ENCODE results near the gene YWHAE. TPM values are rescaled to one million over a fixed set of nuclear protein-coding genes. Genes with fewer than 3 reads are reported as not detected.
"Not testable (repeated sequence)": the region's sequence is repeated elsewhere in the genome, so short reads cannot be mapped to it uniquely, and the experiment has no call there.

Gene YWHAE
- total RNA-seq, 2 experiments from 2014 or later, result 564 to 609 TPM

GRCh38 chr17:1360315-1360714 lies 39.7 kb downstream of the YWHAE start:
- CTCF ChIA-PET, POLR2A ChIA-PET: not testable (repeated sequence)

DNA sequence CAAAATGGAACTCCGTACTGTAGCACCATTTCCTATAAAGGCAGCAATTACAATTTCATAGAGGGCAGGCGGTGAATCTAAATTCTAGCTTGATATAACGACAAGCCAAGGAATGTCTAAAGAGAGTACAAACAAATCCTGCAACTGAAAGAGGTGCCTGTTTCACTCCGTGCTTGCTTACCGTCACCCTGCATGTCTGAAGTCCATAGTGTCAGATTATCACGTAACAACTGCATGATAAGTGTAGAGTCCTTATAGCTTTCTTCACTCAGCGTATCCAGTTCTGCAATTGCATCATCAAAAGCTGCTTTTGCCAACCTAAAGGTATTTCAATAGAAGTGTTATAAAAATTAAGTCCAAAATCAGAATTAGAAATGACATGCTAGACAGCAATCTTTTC lies 46.0 kb downstream of the YWHAE start:
- ChIA-PET POLR2A (no interaction called here), CTCF (no interaction called here)

GRCh38 chr17:1352530-1352929 lies 47.5 kb downstream of the YWHAE start:
- ChIA-PET POLR2A (interaction anchor here (0.7 kb wide), 1 partner anchor 27 kb away, joined by 3 read pairs; no protein-coding TSS in a partner anchor), CTCF (interaction anchor here (0.8 to 1.8 kb wide), 2 partner anchors 13 to 118 kb away, joined by 3 to 7 read pairs; no protein-coding TSS in a partner anchor)

GRCh38 chr17:1351971-1352370 lies 48.1 kb downstream of the YWHAE start:
- ChIA-PET CTCF (interaction anchor here (0.7 to 1.8 kb wide), 3 partner anchors 13 to 118 kb away, joined by 3 to 7 read pairs (median 3); no protein-coding TSS in a partner anchor), POLR2A (interaction anchor here (0.7 kb wide), 3 partner anchors 27 to 108 kb away, joined by 3 to 4 read pairs (median 3); no protein-coding TSS in a partner anchor)

DNA sequence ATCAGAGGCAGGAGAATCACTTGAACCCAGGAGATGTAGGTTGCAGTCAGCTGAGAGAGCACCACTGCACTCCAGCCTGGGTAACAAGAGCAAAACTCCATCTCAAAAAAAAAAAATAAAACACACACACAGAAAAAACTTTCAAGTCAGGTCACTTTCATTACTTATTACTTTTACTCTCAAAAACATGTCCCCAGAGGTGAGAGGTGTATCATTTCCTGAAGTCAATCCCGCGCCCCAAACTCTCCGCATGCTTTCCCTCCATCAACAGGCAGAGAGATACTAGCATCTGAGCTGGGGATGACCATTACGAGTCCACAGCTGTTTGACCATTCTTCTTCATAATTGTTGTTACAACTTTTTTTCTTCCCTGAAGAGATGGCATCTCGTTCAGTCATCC lies 48.7 kb downstream of the YWHAE start:
- POLR2A ChIA-PET, result interaction anchor here (0.7 kb wide), 2 partner anchors 88 to 108 kb away, joined by 3 to 4 read pairs; no protein-coding TSS in a partner anchor
- CTCF ChIA-PET, result interaction anchor here (0.7 to 1.8 kb wide), 2 partner anchors 14 to 15 kb away, joined by 3 to 7 read pairs; no protein-coding TSS in a partner anchor

DNA sequence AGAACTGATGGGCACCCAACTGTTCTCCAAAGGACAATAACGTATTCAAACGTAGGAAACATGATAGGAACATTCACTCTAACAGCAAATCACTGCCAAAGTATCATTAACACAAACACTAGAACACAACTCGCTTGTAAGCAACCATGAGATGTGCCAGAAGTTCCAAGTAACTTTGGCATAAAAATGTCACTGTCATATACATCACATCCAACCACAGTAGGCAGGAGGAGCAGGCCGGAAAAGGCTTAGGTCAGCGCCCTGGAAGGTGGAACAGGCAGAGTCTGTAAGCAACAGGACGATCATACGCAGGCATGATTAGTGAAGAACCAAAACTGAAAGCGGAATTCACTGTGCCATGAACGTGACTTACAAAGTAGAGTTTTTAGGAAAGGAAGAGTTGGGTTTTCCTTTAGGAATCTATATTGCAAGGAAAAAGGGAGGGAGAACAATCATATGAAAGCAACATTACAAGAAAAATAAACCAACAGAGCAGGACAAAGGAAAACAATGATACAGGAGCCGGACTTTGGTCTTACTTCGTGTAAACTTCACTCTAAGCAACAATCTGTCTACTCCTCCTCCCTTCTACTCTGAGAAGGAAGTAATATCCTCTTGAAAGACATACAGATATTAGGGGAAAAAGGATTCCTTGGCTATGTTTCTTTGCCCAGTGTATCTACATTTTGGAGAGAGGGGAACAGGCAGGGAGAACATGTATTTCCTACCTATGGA lies 52.3 kb downstream of the YWHAE start:
- POLR2A ChIA-PET, result interaction anchor here (0.7 kb wide), 1 partner anchor 121 kb away, joined by 5 read pairs; no protein-coding TSS in a partner anchor
- CTCF ChIA-PET, result no interaction called here

- CTCF ChIA-PET, result no interaction called here
- POLR2A ChIA-PET, result no interaction called here
Measured at GRCh38 chr17:1344521-1344920, 55.5 kb downstream of the YWHAE start.

DNA sequence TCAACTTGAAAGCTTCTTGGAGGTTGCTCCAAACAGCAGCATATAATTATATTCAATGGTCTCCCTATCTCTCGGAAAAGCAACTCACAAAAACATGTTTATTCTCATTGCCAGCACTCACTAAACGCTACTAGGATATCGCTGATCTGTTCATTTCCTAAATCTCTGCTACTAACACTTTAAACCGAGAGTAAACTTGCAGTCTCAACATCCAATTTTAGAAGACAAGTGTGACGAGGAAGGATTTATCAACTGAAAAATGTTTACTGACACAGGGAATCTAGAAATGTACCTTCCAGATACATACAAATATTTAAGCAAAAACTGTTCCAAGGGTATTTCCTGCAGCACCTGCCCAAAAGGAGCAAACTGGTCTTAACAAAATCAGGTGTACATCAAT lies 56.5 kb downstream of the YWHAE start:
- CTCF ChIA-PET, result no interaction called here
- POLR2A ChIA-PET, result no interaction called here

GRCh38 chr17:1340371-1340770 lies 59.7 kb downstream of the YWHAE start:
- ChIA-PET POLR2A (no interaction called here), CTCF (no interaction called here)

GRCh38 chr17:1331708-1332107 lies 68.3 kb downstream of the YWHAE start:
- ChIA-PET POLR2A (no interaction called here), CTCF (interaction anchor here (1.4 to 2.2 kb wide), 7 partner anchors 33 to 210 kb away, joined by 3 to 13 read pairs (median 8); partner anchors contain the start of gene TRARG1)

DNA sequence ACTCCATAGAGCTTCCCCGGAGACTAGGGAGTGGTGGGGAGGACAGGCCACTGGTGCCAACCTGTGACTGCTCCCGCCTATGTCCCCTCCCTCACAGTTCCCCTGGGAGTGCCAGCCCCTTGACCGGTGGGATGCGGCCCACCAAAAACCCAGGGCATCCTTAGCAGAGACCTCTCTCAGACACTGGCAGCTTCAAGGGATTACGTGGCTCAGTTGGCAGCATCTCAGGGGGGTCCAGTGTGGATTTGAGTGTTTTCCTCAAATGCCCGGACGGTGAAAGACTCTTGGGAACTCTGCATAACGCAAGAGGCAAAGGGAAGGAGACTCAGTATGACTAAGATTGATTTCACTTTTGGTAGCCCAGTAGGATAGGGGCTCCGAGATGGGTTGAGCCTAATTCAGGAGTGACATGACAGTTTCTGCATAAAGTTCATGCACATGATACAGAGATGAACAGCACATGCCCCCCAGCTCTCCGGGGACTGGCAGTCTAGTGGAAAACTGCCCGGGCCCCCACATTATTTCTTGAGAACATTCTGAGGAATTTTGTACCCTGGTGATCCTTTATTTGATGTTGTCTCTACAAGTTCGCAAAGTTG lies 70.2 kb downstream of the YWHAE start:
- POLR2A ChIA-PET, result no interaction called here
- CTCF ChIA-PET, result interaction anchor here (0.8 kb wide), 1 partner anchor 703 kb away, joined by 3 read pairs; no protein-coding TSS in a partner anchor

GRCh38 chr17:1328437-1328836 lies 71.6 kb downstream of the YWHAE start:
- CTCF ChIA-PET, result no interaction called here
- POLR2A ChIA-PET, result no interaction called here

DNA sequence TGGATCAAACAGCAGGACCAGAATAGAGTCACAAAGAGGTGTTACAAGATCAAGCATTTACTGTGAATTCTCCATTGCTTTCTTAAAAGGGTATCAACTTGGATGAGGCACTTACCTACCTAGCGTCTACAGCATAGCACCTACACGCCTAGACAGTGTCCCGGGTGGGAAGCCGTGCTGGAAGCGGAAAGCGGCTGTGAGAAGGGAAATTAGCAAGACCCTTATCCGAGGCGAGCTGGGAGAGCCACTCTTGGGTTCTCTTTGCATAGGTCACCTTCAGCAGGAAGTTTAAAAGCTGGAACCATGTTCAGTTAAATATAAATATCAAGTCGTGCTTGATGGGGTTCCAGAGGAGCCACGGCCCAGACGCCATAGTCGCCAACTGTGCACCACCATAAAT lies 74.3 kb downstream of the YWHAE start:
- ChIA-PET POLR2A (no interaction called here), CTCF (no interaction called here)

GRCh38 chr17:1324201-1324771 lies 75.7 kb downstream of the YWHAE start:
- ChIA-PET CTCF (interaction anchor here (0.7 kb wide), 1 partner anchor 174 kb away, joined by 5 read pairs; no protein-coding TSS in a partner anchor), POLR2A (no interaction called here)

DNA sequence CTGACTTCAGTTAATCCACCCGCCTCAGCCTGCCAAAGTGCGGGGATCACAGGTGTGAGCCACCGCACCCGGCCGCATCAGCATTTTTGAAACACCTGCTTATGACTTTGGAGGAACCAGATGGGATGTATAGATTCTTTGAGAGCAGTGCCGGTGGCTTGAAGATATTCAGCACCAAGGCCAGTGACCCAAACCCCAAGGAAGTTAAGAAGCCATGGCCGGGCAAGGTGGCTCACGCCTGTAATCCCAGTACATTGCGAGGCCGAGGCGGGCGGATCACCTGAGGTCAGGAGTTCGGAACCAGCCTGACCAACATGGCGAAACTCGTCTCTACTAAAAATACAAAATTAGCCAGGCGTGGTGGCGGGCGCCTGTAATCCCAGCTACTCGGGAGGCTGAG lies 76.7 kb downstream of the YWHAE start:
- ChIA-PET POLR2A (no interaction called here), CTCF (no interaction called here)

GRCh38 chr17:1322480-1322879 lies 77.5 kb downstream of the YWHAE start:
- ChIA-PET POLR2A (no interaction called here), CTCF (no interaction called here)

GRCh38 chr17:1322014-1322428 lies 78.0 kb downstream of the YWHAE start:
- POLR2A ChIA-PET, result no interaction called here

DNA sequence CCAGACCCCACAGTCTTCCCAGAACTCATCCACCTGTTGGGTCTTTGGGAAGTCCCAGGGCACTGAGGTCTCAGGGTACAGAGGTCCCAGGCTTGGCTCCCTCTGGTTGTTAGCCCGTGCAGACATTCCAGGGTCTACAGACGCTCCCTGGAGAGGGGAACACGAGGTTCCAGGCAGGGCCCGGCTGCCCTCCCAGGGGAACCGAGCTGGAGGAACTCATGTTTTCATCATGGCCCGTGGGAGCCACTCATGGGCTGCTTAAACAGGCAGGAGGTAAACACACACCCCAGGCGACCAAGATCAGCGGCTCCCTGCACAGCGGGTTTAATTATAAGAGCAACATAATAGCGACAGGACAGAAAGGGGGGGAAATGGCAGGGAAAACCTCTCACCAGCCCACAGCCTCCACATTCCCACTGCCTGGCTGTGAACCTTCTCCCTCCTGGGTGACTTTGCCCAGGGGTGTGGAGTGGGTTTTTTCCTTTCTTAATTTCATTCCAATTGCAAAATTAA lies 84.1 kb downstream of the YWHAE start:
- CTCF ChIA-PET, result no interaction called here

More at GRCh38 chr17:1322014-1322428, 78.0 kb downstream of the YWHAE start:
- CTCF ChIA-PET, result no interaction called here

GRCh38 chr17:1315409-1315808 lies 84.6 kb downstream of the YWHAE start:
- POLR2A ChIA-PET, result no interaction called here
- CTCF ChIA-PET, result interaction anchor here (1.0 kb wide), 1 partner anchor 18 kb away, joined by 4 read pairs; no protein-coding TSS in a partner anchor

More for the DNA sequence above, 84.1 kb downstream of the YWHAE start:
- POLR2A ChIA-PET, result no interaction called here

GRCh38 chr17:1313270-1314005 lies 86.6 kb downstream of the YWHAE start:
- POLR2A ChIA-PET, result no interaction called here

More at GRCh38 chr17:1313270-1314005, 86.6 kb downstream of the YWHAE start:
- CTCF ChIA-PET, result no interaction called here

Measured in activated CD8-positive, alpha-beta memory T cell treated with anti-CD3 and anti-CD28 coated beads for 36 hours (primary cell).